ENCODE data around the gene SPEM3. TPM values are rescaled to one million over a fixed set of nuclear protein-coding genes. Genes with fewer than 3 reads are reported as not detected.

The SPEM3 gene
- total and polyA plus RNA-seq, 10 of the 15 experiments (the other 5 are each of a cell fraction or from before 2014, with no cell fraction given) = not detected

DNA sequence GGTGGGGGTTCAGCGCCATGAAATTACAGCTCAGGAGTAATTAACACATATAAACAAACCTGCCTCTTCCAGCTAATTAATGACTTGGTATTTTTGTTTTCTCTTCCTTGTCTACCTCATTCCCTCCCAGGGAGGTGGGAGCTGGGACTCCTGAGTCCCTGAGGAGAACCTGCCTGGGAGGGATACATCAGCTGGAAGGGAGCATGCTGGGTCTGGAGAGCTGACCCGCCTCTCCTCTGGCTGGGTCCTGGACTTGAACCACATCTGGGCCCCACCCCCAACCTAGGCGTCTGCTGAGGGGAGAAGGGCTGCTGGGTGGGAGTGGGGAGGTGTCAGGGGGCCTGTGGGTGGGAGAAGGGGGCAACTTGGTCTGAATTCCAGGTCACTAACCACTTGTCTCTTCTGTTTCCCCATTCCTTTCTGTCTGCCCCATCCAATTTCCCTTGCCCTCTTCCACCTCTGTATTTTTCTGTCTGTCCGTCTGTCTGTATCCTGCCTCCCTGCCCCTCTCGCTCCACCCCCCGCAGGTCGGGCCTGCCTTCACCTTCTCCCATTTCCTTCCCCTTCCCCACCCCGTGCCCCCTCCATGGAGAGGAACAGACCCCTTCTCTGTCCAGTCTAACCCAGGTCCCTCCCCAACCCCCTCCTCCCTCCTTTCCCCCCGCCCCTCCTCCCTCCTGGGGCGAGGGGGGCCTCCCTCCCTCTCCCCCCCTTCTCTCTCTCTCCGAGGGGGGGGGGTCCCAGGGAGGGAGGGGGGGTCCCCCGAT is 21.0 kb upstream of the SPEM3 start, which contains the start of gene NLGN2:
Gene NLGN2 (plus strand): TSS at position 361 of the 767 bp plus-strand sequence. CDS start 411 bp downstream, outside the sequence.
- H3K4me1 ChIP-seq (ENCODE audit: control insufficient read depth, insufficient read depth, low read length) = peaks cover 3% of the 10 kb centered on the region; the same call in 1 of the 2 replicates
- no peak within 1 kb of the TSS for H2AFZ ChIP-seq (ENCODE audit: control insufficient read depth, low read depth, low read length)
- 55% methylated on average over 4 of the region's 12 CpGs for WGBS (ENCODE audit: insufficient coverage, insufficient replicate concordance, low lambda C conversion rate, missing lambda C conversion rate)
- peaks cover 2% of the 10 kb centered on the region for H3K79me2 ChIP-seq (ENCODE audit: control insufficient read depth, insufficient read depth, low read length)
- H4K20me1 ChIP-seq (ENCODE audit: control insufficient read depth, insufficient read depth) = no peaks in the 10 kb centered on the region
- SMC1A ChIA-PET (ENCODE audit: uncharacterized antibody, unreplicated experiment) = no interaction called here
- no TSS peak for BruUV-seq (replicated peaks)
- H3K4me3 ChIP-seq = no peak within 1 kb of the TSS
- POLR2A ChIA-PET = interaction anchor here (1.4 kb wide), 1 partner anchor 11 kb away, joined by 3 read pairs; no protein-coding TSS in a partner anchor
- H3K4me2 ChIP-seq (ENCODE audit: control insufficient read depth, insufficient read depth) = no peak within 1 kb of the TSS
- peaks cover 0 to 6% of the 10 kb centered on the region in 2 experiments; a peak in 2 of 4 replicates for H3K27me3 ChIP-seq (replicated peaks in 1 of 2; ENCODE audit: control insufficient read depth in 2 of 2, insufficient read depth in 2 of 2, low read length in 1 of 2)
- RAD21 ChIA-PET (ENCODE audit: unreplicated experiment) = no interaction called here
- no peaks in the 10 kb centered on the region for H3K36me3 ChIP-seq (ENCODE audit: control insufficient read depth in 2 of 2, insufficient read depth in 2 of 2, low read length in 1 of 2)
- H3K9me3 ChIP-seq (replicated peaks; ENCODE audit: control insufficient read depth, insufficient read depth, low read length) = no peaks in the 10 kb centered on the region
- in situ Hi-C loops (cut with MboI) (no loop called here), intact Hi-C loops (cut with micrococcal nuclease; ENCODE audit: unreplicated experiment) (no loop called here)
- H3K27ac ChIP-seq (ENCODE audit: control insufficient read depth, insufficient read depth) = no peak within 1 kb of the TSS
- ATAC-seq (no peak), DNase-seq (ENCODE audit: low read depth, low spot score) (no peak), FAIRE-seq (no peak)
- CTCF ChIA-PET = no interaction called here
- H3K9ac ChIP-seq (ENCODE audit: control insufficient read depth, insufficient read depth, low read length) = no peak within 1 kb of the TSS
- no peak for TF ChIP-seq NFIC (IDR thresholded peaks at IDR 0.05; ENCODE audit: low read depth, low read length)
- no peak for TF ChIP-seq MTA2 (IDR thresholded peaks at IDR 0.05; ENCODE audit: low read depth)
- no peak for TF ChIP-seq BMI1 (IDR thresholded peaks at IDR 0.05; ENCODE audit: borderline replicate concordance)
- TF ChIP-seq MEF2B (IDR thresholded peaks at IDR 0.05; ENCODE audit: partially characterized antibody, poor library complexity, severe bottlenecking) = no peak
- no peak for TF ChIP-seq IKZF1 (conservative IDR thresholded peaks at IDR 0.05)
- TF ChIP-seq IKZF2 (IDR thresholded peaks at IDR 0.05) = no peak
- TF ChIP-seq ZBTB4 (CRISPR knock-in tag; IDR thresholded peaks at IDR 0.05) = no peak
- no peak for TF ChIP-seq CBX3 (IDR thresholded peaks at IDR 0.05; ENCODE audit: borderline replicate concordance, low read depth)
- TF ChIP-seq, protein P1, sequence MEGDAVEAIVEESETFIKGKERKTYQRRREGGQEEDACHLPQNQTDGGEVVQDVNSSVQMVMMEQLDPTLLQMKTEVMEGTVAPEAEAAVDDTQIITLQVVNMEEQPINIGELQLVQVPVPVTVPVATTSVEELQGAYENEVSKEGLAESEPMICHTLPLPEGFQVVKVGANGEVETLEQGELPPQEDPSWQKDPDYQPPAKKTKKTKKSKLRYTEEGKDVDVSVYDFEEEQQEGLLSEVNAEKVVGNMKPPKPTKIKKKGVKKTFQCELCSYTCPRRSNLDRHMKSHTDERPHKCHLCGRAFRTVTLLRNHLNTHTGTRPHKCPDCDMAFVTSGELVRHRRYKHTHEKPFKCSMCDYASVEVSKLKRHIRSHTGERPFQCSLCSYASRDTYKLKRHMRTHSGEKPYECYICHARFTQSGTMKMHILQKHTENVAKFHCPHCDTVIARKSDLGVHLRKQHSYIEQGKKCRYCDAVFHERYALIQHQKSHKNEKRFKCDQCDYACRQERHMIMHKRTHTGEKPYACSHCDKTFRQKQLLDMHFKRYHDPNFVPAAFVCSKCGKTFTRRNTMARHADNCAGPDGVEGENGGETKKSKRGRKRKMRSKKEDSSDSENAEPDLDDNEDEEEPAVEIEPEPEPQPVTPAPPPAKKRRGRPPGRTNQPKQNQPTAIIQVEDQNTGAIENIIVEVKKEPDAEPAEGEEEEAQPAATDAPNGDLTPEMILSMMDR (IDR thresholded peaks at IDR 0.05 in 2 of 3, conservative IDR thresholded peaks at IDR 0.05 in 1 of 3; ENCODE audit: control insufficient read depth in 2 of 3, extremely low read depth in 1 of 3, insufficient read depth in 1 of 3, low read depth in 3 of 3, low read length in 3 of 3) = no peak
- TF ChIP-seq CREB1 (IDR thresholded peaks at IDR 0.05; ENCODE audit: low read depth) = no peak
- no peak for TF ChIP-seq SPI1 (IDR thresholded peaks at IDR 0.05; ENCODE audit: borderline replicate concordance, insufficient read depth, low read depth, low read length)
- no peak for TF ChIP-seq SMC3 (IDR thresholded peaks at IDR 0.05; ENCODE audit: borderline replicate concordance, low read length)
- no peak for TF ChIP-seq PKNOX1 (IDR thresholded peaks at IDR 0.05)
- TF ChIP-seq NFXL1 (IDR thresholded peaks at IDR 0.05; ENCODE audit: borderline replicate concordance) = no peak
- TF ChIP-seq, protein P2, sequence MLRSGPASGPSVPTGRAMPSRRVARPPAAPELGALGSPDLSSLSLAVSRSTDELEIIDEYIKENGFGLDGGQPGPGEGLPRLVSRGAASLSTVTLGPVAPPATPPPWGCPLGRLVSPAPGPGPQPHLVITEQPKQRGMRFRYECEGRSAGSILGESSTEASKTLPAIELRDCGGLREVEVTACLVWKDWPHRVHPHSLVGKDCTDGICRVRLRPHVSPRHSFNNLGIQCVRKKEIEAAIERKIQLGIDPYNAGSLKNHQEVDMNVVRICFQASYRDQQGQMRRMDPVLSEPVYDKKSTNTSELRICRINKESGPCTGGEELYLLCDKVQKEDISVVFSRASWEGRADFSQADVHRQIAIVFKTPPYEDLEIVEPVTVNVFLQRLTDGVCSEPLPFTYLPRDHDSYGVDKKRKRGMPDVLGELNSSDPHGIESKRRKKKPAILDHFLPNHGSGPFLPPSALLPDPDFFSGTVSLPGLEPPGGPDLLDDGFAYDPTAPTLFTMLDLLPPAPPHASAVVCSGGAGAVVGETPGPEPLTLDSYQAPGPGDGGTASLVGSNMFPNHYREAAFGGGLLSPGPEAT (IDR thresholded peaks at IDR 0.05; ENCODE audit: low read depth) = no peak
- no peak for TF ChIP-seq SP1 (IDR thresholded peaks at IDR 0.05; ENCODE audit: low read depth, low read length)

Data from GM12878 (cell line).